HG03097 (cell line): Measurements from ENCODE around the gene TMEM138.

Source experiments
- ATAC-seq: cut with Tn5 transposase; IDR thresholded peaks from one replicate; pipeline ENCODE4 v1.9.1; 2021; ENCODE audit not compliant: unreplicated experiment, low FRiP score

The TMEM138 gene

DNA sequence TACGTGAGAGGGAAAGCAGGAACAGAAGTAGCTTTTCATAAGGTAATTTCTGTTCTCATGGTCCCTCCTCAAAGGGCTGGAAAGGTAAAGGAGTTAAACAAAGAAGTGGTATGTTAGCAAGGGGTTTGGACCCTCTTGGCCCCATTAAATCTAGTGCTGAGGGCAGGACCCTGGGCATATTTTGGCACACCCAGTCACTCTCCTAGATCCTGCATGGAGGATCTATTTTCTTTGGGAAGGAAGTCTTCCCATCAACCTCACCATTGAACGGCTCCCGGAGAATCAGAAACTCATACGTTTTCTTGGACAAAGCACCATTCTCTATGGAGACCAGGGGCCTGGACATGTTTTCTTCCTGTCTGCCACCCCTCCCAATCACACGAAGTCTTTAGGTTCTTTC is 41.9 kb downstream of the TMEM138 start:
- no peak for ATAC-seq

DNA sequence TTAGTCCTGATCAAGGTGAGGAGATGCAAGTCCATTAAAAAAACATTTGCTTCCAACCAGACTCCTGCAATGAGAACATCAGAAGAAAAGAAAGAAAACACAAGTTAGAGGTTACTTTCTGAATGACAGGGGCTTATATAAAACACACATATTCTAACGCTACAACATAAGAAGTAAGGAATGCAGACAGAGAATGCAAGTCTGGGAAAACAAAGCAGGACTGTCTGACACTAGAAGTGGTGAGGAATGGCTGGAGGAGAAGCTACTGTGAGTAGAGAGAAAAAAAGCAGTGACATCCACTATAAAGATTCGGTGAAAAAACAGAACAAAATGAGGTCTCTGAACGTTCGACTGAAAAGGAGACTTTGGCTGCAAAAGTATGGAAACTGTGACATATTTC is 42.5 kb downstream of the TMEM138 start:
- ATAC-seq: no peak

- no peak for ATAC-seq
Observed at GRCh38 chr11:61406067-61406466, 43.9 kb downstream of the TMEM138 start.

GRCh38 chr11:61406991-61407728 is 45.0 kb downstream of the TMEM138 start:
- ATAC-seq: no peak

- no peak for ATAC-seq
Observed at GRCh38 chr11:61411589-61411988, 49.4 kb downstream of the TMEM138 start.

GRCh38 chr11:61413496-61413895 is 51.3 kb downstream of the TMEM138 start:
- ATAC-seq: no peak

DNA sequence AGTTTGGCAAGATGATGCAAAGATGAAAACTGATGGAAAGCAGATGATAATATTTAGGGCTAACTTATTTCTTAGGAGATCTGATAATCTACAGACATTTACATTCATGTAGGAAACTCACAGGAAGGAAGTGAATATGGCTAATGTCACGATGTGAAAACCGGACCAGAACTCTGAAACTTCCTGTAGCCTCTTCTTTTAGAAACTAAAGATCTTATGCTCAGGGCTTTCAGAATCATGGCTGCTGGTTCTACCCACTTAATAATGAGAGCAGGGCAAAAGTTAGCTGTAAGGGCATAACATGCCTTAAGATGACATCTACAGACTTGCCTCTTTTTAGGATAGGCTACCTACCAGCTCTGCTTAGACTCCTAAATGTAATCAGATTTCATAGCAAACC is 52.4 kb downstream of the TMEM138 start:
- no peak for ATAC-seq

- ATAC-seq: no peak
Observed at GRCh38 chr11:61415381-61415780, 53.2 kb downstream of the TMEM138 start.

DNA sequence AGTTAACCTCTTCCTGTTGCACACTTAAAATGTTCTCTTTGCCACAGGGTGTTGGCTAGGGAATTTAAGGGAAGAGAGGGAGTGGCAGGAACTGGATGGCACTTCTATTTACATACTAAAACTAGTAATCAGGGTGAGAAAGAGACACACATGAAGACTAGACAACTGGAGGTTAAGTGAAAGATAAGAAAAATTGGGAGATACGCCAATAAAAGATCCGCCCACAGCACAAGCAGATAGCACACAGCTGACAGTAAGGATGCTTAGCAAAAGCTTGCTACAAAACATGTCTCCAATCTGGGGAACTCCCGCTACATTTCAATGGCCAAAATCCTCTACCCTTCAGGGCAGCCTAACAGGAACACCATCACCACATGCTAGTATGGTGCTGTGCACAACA is 54.8 kb downstream of the TMEM138 start:
- ATAC-seq: no peak

- no peak for ATAC-seq
Observed at GRCh38 chr11:61417670-61418069, 55.5 kb downstream of the TMEM138 start.

DNA sequence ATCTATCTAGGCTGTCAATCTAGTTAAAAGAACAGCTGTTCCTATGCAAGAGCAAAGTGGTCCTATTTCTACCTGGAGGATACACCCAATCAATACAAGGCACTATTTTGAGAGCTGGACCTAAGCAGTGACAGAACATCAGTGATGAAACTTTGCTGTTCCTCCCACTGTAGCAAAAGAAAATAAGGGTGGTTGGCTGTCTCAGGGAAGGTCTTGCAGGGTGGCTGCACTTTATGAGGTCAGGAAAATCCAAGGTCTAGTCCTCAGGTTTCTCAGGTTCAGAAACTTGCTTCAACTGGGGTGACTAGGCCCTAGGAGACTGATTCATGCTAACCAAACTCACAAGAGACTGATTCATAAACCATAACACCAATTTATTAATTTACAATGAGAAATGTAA is 56.0 kb downstream of the TMEM138 start:
- no peak for ATAC-seq
